Fibroblast of pulmonary artery (primary cell): Measurements from ENCODE around the gene AHDC1.

Experiments used
- DNase-seq: peaks from one replicate; pipeline ENCODE4 v3.0.0-alpha.2; 2010; ENCODE audit warnings: low read depth
- H3K4me3 ChIP-seq: replicated peaks from 2 replicates; pipeline ENCODE4 v1.5.1; 2011; ENCODE audit warnings: low read depth, mild to moderate bottlenecking, control low read depth, low read length, moderate library complexity
- TF ChIP-seq, protein P1 (sequence below): IDR thresholded peaks from 2 replicates; pipeline ENCODE4 v1.5.1; 2011; ENCODE audit warnings: mild to moderate bottlenecking, control low read depth, low read length, inconsistent platforms; ENCODE audit errors: missing control alignments

AHDC1 gene

DNA sequence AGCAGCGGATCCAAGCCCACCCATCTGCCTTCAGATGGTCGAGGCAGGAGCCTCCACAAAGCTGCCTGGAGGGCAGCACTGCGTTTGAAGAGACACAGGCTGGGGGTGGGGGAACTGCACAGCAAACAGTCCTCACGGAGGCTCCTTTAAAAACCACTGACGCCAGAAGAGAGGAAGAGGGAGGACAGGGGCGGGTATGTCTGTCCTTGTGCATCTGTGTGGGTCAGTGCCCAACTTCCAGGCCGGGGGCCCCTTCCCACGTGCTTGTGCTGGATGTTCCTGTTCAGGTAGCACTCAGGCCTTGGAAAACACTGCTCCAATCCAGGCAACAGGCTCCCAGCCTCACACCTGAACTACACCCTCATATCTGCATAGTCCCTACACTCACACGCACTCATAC lies 7.7 kb downstream of the AHDC1 start:
- no peak overlapping the region for H3K4me3 ChIP-seq
- no peak for DNase-seq
- TF ChIP-seq, protein P1, sequence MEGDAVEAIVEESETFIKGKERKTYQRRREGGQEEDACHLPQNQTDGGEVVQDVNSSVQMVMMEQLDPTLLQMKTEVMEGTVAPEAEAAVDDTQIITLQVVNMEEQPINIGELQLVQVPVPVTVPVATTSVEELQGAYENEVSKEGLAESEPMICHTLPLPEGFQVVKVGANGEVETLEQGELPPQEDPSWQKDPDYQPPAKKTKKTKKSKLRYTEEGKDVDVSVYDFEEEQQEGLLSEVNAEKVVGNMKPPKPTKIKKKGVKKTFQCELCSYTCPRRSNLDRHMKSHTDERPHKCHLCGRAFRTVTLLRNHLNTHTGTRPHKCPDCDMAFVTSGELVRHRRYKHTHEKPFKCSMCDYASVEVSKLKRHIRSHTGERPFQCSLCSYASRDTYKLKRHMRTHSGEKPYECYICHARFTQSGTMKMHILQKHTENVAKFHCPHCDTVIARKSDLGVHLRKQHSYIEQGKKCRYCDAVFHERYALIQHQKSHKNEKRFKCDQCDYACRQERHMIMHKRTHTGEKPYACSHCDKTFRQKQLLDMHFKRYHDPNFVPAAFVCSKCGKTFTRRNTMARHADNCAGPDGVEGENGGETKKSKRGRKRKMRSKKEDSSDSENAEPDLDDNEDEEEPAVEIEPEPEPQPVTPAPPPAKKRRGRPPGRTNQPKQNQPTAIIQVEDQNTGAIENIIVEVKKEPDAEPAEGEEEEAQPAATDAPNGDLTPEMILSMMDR = no peak

DNA sequence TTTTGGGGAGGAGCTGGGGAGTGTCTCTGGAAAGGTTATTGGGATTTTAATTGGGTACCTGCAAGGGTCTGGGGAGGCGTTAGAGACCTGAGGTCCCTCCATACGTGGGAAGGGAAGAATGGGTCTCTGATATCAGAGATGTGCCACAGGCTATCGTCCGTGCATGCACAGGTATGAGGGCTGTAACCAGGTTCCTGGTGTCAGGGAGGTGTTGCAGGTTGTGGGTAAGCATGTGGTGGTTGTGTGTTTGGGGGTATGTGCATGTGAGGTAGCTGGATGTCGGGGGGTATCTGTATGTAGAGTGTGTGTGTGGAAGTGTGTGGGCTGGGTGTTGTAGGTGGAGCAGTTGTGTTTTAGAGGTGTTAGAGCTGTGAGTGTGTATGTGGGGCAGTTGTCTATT lies 8.3 kb downstream of the AHDC1 start:
- H3K4me3 ChIP-seq = no peak overlapping the region
- DNase-seq = no peak
- TF ChIP-seq, protein P1 = no peak

DNA sequence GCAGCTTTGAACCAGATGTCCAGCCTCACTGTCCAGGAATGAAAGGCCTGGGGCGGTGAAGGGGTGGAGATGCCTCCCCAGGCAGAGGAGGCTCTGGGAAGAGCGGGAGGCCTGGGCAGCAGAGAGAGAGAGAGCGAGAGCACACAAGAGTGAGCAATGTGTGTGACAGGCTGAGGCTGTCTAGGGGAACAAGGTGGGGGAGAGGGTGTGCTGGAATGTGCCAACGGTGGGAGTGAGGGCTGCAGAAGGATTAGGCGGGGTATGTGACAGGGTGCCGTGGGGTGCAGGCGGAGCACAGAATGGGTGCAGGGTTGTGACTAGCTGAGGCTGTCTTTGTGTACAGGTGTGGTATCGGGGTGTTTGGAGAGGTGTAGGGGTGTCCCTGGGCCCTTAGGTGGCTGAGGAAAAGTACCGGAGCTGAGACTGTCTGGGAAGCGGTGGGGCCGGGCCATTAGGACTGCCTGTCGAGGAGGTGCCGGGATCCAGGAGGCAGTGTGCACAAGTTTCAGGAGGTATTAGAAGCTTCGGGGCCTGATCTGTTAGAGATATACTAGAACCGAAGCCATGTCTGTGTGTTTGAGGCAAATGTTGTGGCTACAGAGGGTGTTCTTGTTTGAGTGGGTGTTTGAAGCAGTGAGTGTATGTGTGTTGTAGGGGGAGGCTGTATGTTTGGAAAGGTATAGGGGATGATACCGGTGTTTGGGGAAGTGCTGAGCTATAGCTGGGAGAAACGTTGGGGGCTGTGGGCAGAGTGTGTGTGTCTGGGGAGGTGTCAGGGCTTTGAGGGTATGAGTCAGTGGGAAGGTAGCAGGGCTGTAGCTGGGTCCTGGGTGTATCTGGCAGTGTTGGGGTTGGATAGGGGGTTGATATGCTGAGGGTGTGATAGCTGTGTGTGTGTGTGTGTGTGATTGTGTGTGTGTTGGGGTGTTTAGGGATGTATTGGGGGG lies 9.1 kb downstream of the AHDC1 start:
- DNase-seq = no peak
- TF ChIP-seq, protein P1 = no peak
- no peak overlapping the region for H3K4me3 ChIP-seq

DNA sequence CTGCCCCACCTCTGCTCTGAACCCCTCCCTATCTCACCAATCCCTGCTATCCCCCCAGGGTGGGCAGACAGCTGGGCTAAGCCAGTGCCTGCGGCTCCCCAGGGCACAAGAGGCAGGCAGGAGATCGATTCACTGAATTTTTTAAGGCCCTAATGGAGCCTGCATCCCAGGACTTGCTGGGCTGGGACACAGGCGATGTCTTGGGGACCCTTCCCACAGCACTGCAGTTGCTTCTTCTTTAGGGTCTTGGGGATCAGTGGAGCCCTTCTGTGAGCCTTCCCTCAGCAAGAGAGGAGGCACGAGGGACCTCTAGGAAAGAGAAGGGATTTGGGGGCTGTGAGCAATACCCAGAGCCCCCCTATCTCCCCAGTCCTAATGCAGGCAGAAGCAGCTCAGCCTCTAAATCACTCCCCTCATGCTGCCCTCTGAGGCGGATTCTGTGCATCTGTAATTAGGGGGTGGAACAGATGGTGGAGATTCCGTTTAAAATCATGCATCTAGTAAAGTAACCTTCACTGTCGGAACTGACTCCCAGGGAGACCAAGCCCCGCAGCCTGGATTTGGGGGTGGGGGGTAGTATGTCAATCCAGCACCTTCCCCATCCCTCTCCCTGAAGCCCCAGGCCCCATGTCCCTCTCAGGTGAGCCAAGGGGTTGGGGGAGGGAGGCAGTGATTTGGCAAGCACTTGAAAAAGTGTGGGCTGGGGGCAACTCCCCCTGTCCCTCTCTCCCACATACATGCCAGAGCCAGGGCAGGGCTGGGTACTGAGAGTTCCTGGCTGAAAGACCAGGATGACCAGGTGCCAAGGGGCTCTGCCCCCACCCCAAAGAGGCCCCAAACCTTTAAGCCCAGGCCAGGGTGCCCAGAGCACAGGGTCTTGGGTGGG lies 10.0 kb downstream of the AHDC1 start:
- no peak for DNase-seq
- H3K4me3 ChIP-seq = no peak overlapping the region
- TF ChIP-seq, protein P1 = no peak

DNA sequence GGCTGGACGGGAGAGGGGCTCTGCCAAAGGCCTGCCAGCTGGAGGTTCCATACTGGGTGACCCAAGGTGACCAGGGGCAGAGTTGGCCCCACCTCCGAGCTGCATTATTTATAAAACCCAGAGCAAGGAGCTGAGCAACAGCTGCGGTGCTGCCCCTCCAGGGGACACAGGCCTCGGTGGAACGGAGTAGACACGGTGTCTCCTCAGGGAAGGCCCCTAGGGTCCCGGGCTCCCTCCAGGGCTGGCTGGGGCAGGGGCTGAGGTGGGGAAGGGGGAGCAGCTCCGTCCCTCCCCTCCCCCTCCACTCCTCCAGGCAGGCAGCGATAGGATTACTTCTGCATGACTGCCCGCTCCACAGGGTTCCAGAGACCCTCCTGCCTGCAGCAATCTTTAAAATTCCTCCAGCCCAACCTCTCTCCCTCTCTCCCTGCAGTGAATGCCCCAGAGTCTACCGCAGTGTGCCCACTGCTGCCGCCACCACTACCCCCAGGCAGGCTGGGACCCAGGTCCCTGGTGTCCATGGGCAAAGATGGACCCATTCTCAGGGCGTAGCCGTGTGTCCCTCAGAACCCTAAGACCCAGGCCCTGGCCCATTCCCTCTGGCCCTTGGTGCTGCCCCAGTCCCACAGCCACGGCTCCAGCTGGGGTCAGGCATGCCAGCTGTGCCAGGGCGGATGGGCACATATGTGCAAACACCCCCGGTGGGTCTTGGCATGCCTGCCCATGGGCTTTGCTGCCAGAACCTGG lies 10.8 kb downstream of the AHDC1 start:
- no peak overlapping the region for H3K4me3 ChIP-seq
- TF ChIP-seq, protein P1 = no peak
- no peak for DNase-seq

DNA sequence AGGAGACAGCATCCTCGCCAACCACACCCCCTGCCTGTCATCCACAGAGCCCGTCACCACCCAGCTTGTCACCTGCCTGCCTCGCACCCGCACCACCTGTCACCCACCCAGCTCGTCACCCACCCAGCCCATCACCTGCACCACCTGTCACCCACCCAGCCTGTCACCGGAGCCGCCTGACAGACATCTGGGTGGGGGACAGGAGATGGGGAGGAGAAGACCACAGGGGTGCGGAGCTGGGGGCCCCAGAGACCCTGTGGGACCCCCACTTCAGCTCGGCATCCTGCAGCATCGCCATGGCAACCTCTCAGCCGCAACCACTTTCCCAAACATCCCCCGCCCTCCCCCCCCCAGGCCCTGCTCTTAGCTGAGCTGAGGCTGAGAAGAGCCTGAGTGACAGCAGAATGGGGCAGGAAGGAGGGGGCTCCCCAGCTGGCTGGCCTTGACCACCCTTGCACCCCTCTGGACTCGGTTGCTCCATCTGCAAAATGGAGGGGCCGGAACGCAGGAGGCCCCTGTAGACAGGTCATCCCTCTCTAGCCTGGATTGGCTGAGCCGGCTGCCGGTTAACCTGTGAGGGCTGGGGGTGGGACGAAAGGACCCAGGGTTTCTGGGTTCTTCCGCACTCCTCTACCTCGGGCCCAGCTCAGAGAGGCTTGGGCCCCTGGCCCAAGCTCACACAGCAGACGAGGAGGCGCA lies 11.6 kb downstream of the AHDC1 start:
- TF ChIP-seq, protein P1 = no peak
- H3K4me3 ChIP-seq = no peak overlapping the region
- no peak for DNase-seq
